HFF-Myc (cell line): ENCODE data around the gene LSAMP.

ENCODE experiments used
- DNase-seq: peaks from one replicate; pipeline ENCODE4 v3.0.0-alpha.2; 2011; ENCODE audit warnings: low read depth; ENCODE audit errors: extremely low read depth
- H3K4me3 ChIP-seq: replicated peaks from 2 replicates; pipeline ENCODE4 v1.5.1; 2011; ENCODE audit warnings: low read depth, mild to moderate bottlenecking, control low read depth, low read length
- TF ChIP-seq, protein P1 (sequence below): IDR thresholded peaks from 2 replicates; pipeline ENCODE4 v1.5.1; 2012; ENCODE audit warnings: mild to moderate bottlenecking, low read depth, low read length, control low read depth; ENCODE audit errors: missing control alignments

Gene LSAMP

DNA sequence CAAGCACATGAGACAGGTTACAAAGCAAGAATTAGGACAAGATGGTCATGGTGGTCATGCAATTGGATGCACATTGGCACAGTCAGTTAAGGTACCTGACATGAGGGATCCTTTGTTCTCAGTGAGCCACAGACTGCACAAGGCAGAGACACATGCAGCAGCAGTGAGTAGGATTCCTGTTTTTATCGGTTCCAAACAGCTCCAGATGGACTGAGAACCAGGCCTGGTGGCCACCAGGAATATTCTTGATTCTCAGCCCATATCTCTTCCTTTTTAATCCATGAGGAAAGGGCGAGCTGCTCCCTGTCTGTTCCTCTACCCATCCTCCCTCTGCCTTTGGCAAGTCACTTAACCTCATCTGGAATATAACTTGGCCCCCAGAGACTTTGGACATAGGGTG, 411.2 kb downstream of the LSAMP start:
- DNase-seq = no peak
- TF ChIP-seq, protein P1, sequence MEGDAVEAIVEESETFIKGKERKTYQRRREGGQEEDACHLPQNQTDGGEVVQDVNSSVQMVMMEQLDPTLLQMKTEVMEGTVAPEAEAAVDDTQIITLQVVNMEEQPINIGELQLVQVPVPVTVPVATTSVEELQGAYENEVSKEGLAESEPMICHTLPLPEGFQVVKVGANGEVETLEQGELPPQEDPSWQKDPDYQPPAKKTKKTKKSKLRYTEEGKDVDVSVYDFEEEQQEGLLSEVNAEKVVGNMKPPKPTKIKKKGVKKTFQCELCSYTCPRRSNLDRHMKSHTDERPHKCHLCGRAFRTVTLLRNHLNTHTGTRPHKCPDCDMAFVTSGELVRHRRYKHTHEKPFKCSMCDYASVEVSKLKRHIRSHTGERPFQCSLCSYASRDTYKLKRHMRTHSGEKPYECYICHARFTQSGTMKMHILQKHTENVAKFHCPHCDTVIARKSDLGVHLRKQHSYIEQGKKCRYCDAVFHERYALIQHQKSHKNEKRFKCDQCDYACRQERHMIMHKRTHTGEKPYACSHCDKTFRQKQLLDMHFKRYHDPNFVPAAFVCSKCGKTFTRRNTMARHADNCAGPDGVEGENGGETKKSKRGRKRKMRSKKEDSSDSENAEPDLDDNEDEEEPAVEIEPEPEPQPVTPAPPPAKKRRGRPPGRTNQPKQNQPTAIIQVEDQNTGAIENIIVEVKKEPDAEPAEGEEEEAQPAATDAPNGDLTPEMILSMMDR = no peak
- H3K4me3 ChIP-seq = no peak overlapping the region

DNA sequence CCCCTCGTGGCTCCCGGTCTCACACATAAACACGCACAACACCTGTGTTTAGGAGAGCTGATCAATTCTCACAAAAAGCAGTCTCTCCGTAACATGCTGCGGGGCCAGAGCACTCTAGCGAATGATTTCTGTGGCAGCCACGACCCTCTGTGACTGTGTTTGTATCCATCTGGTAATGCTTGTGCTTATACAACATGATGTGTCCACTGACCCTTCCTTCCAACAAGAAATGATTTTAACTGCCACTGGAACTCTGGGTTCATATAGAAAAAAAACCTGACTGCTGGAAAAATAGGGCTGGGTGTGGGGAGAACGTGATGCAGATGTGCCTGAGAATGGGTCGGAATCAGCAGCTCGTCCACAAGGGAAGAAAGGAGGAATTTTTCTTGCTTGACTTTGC, 411.8 kb downstream of the LSAMP start:
- no peak for DNase-seq
- no peak overlapping the region for H3K4me3 ChIP-seq
- TF ChIP-seq, protein P1 = no peak

DNA sequence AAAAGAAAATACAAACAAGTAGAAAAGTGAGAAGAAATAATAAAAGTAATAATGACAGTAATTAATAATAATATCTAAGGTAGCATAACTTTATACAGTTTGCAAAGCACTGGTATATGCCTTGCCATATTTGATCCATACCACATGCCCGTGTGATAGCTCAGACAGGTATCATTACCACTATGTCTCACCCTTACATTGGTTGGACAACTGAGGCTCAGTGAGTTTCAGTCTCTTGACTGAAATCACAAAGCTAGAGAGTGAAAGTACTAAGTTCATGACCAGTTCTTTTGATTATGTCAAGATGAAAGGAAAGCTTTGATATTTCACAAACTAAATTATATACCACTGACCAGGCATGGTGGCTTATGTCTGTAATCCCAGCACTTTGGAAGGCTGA, 413.1 kb downstream of the LSAMP start:
- TF ChIP-seq, protein P1 = no peak
- DNase-seq = no peak
- H3K4me3 ChIP-seq = no peak overlapping the region

DNA sequence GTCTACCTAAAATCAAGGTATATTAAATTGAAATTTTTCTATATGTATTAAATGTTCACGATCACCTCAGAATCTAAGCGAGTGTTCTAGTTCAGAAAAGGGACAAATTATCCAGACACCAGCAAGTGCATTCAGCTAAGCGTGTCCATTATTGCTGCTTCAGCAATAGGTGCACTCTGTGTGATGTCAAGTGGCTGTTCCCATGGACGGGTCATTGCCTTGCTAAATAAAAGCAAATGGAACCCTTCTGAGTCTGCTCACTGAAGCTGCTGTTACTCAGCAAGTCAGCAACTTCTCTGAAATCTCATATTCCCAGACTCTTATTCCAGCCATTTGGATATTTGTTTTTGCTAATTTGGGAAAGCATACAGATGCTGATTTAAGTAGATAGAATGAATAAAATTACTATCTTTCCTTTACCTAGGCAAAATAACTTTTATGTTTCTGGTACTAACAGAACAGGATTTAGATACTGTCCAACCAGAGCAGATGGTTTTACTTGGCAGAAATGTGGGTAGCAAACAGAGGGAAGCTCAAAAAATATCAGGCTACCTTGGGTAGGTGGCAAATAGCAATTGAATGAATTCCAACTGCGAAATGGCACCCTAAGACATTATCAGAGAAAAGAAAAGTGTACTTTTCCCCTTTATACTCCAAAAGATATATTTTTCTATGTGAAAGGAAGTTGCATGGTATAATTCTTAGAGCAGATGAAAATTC, 415.0 kb downstream of the LSAMP start:
- H3K4me3 ChIP-seq = no peak overlapping the region
- TF ChIP-seq, protein P1 = no peak
- DNase-seq = no peak

DNA sequence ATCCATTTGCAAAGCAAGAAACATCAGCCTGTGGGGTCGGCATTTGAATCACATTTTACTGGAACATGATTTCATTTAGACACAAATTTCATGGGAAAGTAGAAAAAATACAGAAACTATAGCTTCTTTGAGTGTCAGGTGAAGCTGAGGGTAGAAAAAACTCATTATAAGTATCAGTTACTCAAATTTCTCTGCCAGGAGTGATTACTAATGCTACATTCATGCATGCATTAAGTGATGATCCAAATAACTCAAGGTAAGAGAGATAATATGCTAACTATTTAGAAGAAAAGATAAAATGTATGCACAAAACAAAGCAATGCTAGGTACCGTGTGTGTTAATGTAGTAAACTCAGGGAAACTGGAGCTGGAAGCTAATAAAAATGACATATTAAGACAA, 416.0 kb downstream of the LSAMP start:
- TF ChIP-seq, protein P1 = no peak
- no peak for DNase-seq
- H3K4me3 ChIP-seq = no peak overlapping the region

DNA sequence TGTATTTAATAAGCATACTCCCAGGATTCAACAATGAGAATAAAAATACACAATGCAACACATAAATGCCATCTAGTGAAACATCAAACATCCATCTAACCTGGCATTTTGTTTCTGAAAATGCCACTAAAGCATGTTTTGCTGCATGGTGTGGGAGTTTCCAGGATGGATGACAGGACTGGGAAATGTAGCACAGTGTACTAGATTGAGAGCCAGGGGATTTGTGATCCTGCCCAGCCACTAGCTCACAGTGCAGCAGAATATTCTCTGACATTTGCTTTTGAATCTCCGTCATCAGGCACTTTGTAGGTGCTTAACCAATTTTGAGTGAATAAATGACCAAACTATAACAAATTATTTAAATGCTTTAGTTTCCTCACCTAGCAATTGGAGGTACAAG, 417.1 kb downstream of the LSAMP start:
- H3K4me3 ChIP-seq = no peak overlapping the region
- no peak for DNase-seq
- TF ChIP-seq, protein P1 = no peak

DNA sequence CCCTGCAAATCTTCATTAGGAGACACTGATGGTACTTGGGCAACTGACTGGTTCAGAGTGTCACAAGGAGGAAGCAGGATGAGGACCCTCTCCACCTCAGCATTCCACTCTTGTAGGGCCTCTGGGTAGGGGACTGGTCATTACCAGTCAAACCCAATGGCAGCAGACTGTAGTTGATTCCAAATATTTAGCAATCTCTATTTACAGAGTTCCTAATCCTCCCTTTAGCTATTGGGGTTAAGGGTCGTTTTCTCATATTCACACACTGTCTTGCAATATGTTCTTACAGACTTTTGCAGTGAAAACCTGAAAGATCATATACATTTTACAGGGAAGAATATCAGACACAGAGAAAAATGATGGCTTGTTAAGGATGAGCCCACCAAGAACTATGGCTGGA, 424.3 kb downstream of the LSAMP start:
- no peak overlapping the region for H3K4me3 ChIP-seq
- TF ChIP-seq, protein P1 = no peak
- no peak for DNase-seq
